Upper lobe of left lung (tissue), 4 donors: ENCODE measurements around the gene MVB12B.

Experiments
- POLR2A ChIP-seq, 4 donors: fragments of 450-650 bp; IDR thresholded peaks; one replicate each; pipeline ENCODE4 v1.5.1; 2016 to 2017; ENCODE audit warnings: antibody characterized with exemption in 4 of 4, mild to moderate bottlenecking in 2 of 4
- POLR2AphosphoS5 ChIP-seq, 2 donors: sonication (generic); formaldehyde crosslinking; IDR thresholded peaks; one replicate each; pipeline ENCODE4 v1.5.1; 2017; ENCODE audit warnings: antibody characterized with exemption in 2 of 2

GRCh38 chr9:126491949-126492348 lies 165.3 kb downstream of the MVB12B start:
- TF ChIP-seq POLR2AphosphoS5 (IDR thresholded peaks at IDR 0.05), result no peak
- TF ChIP-seq POLR2A (IDR thresholded peaks at IDR 0.05), result no peak
